NCI-H446 (cell line): Measurements from ENCODE around the gene RAP1GAP2.
"Not testable (repeated sequence)": the region's sequence is repeated elsewhere in the genome, so short reads cannot be mapped to it uniquely, and the experiment has no call there.

Experiments used
- DNase-seq, 2 experiments: peaks; one replicate each; lab custom pipeline; 2025; lab: John Stamatoyannopoulos, UW

RAP1GAP2 gene

GRCh38 chr17:2967515-2967914 is 171.3 kb downstream of the RAP1GAP2 start:
- peak in 1 of 2 experiments; percentile 12 for DNase-seq

GRCh38 chr17:2971851-2972250 is 175.6 kb downstream of the RAP1GAP2 start:
- DNase-seq = no peak

- DNase-seq = no peak
Measured at GRCh38 chr17:2972749-2973148, 176.5 kb downstream of the RAP1GAP2 start.

GRCh38 chr17:2974347-2974746 is 178.1 kb downstream of the RAP1GAP2 start:
- no peak for DNase-seq

GRCh38 chr17:2975469-2975958 is 179.3 kb downstream of the RAP1GAP2 start:
- DNase-seq = peak; percentile 53 to 68

- no peak for DNase-seq
Measured at GRCh38 chr17:2977157-2977556, 180.9 kb downstream of the RAP1GAP2 start.

- no peak for DNase-seq
Measured at GRCh38 chr17:2978116-2978515, 181.9 kb downstream of the RAP1GAP2 start.

GRCh38 chr17:2978991-2979390 is 182.8 kb downstream of the RAP1GAP2 start:
- DNase-seq = no peak

GRCh38 chr17:2980211-2980903 is 184.1 kb downstream of the RAP1GAP2 start:
- DNase-seq = no peak

- no peak for DNase-seq
Measured at GRCh38 chr17:2980904-2981246, 184.6 kb downstream of the RAP1GAP2 start.

GRCh38 chr17:2981325-2981724 is 185.1 kb downstream of the RAP1GAP2 start:
- DNase-seq = no peak

- DNase-seq = peak; percentile 54 to 84
Measured at GRCh38 chr17:2982854-2983253, 186.6 kb downstream of the RAP1GAP2 start.

- DNase-seq = no peak
Measured at GRCh38 chr17:2983255-2983654, 187.0 kb downstream of the RAP1GAP2 start.

- no peak for DNase-seq
Measured at GRCh38 chr17:2985318-2985717, 189.1 kb downstream of the RAP1GAP2 start.

- no peak for DNase-seq
Measured at GRCh38 chr17:2986925-2987324, 190.7 kb downstream of the RAP1GAP2 start.

- not testable (repeated sequence) for DNase-seq
Measured at GRCh38 chr17:2989396-2989795, 193.2 kb downstream of the RAP1GAP2 start.

GRCh38 chr17:2989855-2990254 is 193.6 kb downstream of the RAP1GAP2 start:
- no peak for DNase-seq

GRCh38 chr17:2990396-2990795 is 194.2 kb downstream of the RAP1GAP2 start:
- DNase-seq = no peak

GRCh38 chr17:2991396-2992180 is 195.3 kb downstream of the RAP1GAP2 start:
- DNase-seq = not testable (repeated sequence)

- no peak for DNase-seq
Measured at GRCh38 chr17:2994441-2994840, 198.2 kb downstream of the RAP1GAP2 start.

GRCh38 chr17:2995377-2995776 is 199.1 kb downstream of the RAP1GAP2 start:
- no peak for DNase-seq

GRCh38 chr17:2995886-2996809 is 199.9 kb downstream of the RAP1GAP2 start:
- DNase-seq = no peak
